Spleen (tissue), 11 donors: ENCODE results near the gene MRC1. TPM values are rescaled to one million over a fixed set of nuclear protein-coding genes. Genes with fewer than 3 reads are reported as not detected.

Source experiments
- DNase-seq: peaks from one replicate; pipeline ENCODE4 v3.0.0-alpha.2; 2020
- H3K27ac ChIP-seq, 8 donors: fragments of 200-600 bp; sonication (generic) in 7 of 8; 1 replicate in 4 of 8; 2 replicates in 4 of 8; pipeline versions ENCODE4 v1.5.0 to v1.8.0; 2016 to 2021; ENCODE audit warnings: inconsistent platforms in 4 of 8, mild to moderate bottlenecking in 4 of 8, moderate library complexity in 1 of 8
- H3K27me3 ChIP-seq, 7 donors: fragments of 200-600 bp; sonication (generic) in 6 of 7; replicated peaks in 1 of 7; 1 replicate in 4 of 7; 2 replicates in 3 of 7; pipeline versions ENCODE4 v1.5.0 to v1.8.0; 2016 to 2021; ENCODE audit warnings: inconsistent platforms in 3 of 7, mild to moderate bottlenecking in 1 of 7
- H3K36me3 ChIP-seq, 6 donors: fragments of 200-600 bp; sonication (generic) in 5 of 6; 1 replicate in 4 of 6; 2 replicates in 2 of 6; pipeline versions ENCODE4 v1.5.0 to v1.8.0; 2016 to 2021; ENCODE audit warnings: inconsistent platforms in 2 of 6
- H3K4me1 ChIP-seq, 6 donors: fragments of 200-600 bp; sonication (generic) in 5 of 6; 1 replicate in 3 of 6; 2 replicates in 3 of 6; pipeline versions ENCODE4 v1.5.0 to v1.8.0; 2016 to 2021; ENCODE audit warnings: inconsistent platforms in 3 of 6
- H3K4me3 ChIP-seq, 8 donors: fragments of 200-600 bp; sonication (generic) in 7 of 8; 1 replicate in 4 of 8; 2 replicates in 4 of 8; pipeline versions ENCODE4 v1.5.0 to v1.8.0; 2016 to 2021; ENCODE audit warnings: inconsistent platforms in 4 of 8, mild to moderate bottlenecking in 4 of 8, moderate library complexity in 2 of 8
- H3K9me3 ChIP-seq, 8 donors: fragments of 200-600 bp; sonication (generic) in 7 of 8; 1 replicate in 4 of 8; 2 replicates in 4 of 8; pipeline versions ENCODE4 v1.5.0 to v1.8.0; 2016 to 2021; ENCODE audit warnings: inconsistent platforms in 4 of 8
- CTCF ChIP-seq, 11 experiments: fragments of 200-600 bp in 7 of 11; fragments of 450-650 bp in 4 of 11; sonication (generic) in 4 of 11; IDR thresholded peaks in 8 of 11; conservative IDR thresholded peaks in 3 of 11; 1 replicate in 7 of 11; 2 replicates in 4 of 11; pipeline versions ENCODE4 v1.4.0 to v1.8.0; 2016 to 2021; ENCODE audit warnings: antibody characterized with exemption in 11 of 11, inconsistent platforms in 4 of 11, mild to moderate bottlenecking in 1 of 11
- POLR2A ChIP-seq, 3 donors: fragments of 450-650 bp; IDR thresholded peaks; one replicate each; pipeline ENCODE4 v1.5.1; 2017; ENCODE audit warnings: antibody characterized with exemption in 3 of 3, mild to moderate bottlenecking in 1 of 3
- POLR2AphosphoS5 ChIP-seq, 3 donors: sonication (generic); formaldehyde crosslinking; IDR thresholded peaks; one replicate each; pipeline ENCODE4 v1.5.1; 2017; ENCODE audit warnings: antibody characterized with exemption in 3 of 3
- WGBS, 5 donors: extraction: QIAGEN DNeasy Blood & Tissue Kit in 3 of 5; methylation state at CpG; one replicate each; pipeline versions ENCODE4 v1.1.5 to v1.1.7; 2013 to 2018; 5-methylcytosine and 5-hydroxymethylcytosine counted together
- intact Hi-C: fragments of 100-400 bp; cut with DNase I; formaldehyde crosslinking; loops from one replicate; pipeline ENCODE4 v1.15.0; 2023; ENCODE audit warnings: low total_unique reads
- polyA plus RNA-seq, 3 donors: library from polyadenylated mRNA; stranded (reverse); fragments of 200-250 nt; gene quantifications; one replicate each; pipeline ENCODE4 v1.2.1, GENCODE V29; 2013
- total RNA-seq, 7 donors: library from RNA; depleted of rRNA in 3 of 7; stranded (reverse); fragments of >200 nt in 3 of 7; fragmentation: NEBNext Ultra II Directional in 4 of 7; extraction: Animal tissue kit (Norgen Biotek cat#: 25700) in 4 of 7; gene quantifications; one replicate each; pipeline versions ENCODE4 v1.1.0 to v1.2.1, GENCODE V29; 2016 to 2021
- donor health status: healthy with polysubstance abuse.
- donor health status: DM: no; HTN: no; CAD: no; lungs with moderate emphysema.
- donor health status: DM: no; HTN: no; CAD: no.
- donor health status: Bipolar disorder and iron deficiency.
- donor health status: healthy.
- donor health status: DM: no; HTN: no; CAD: no.
- donor health status: DM: yes; HTN: yes; CAD: no.

The MRC1 gene
- total and polyA plus RNA-seq, 10 donors, result 9.9 to 370 (median 129) TPM

GRCh38 chr10:17779784-17780183, 29.4 kb upstream of the MRC1 start:
- peaks cover 0 to 31% (median 17%) of the 10 kb centered on the region in 6 donors for H3K4me1 ChIP-seq
- H3K4me3 ChIP-seq, result no peak overlapping the region
- no peaks in the 10 kb centered on the region for H3K36me3 ChIP-seq
- WGBS, 5 donors, result 12 to 22% (median 15%) methylated on average over 4 of the region's 4 CpGs
- H3K27ac ChIP-seq, result no peak overlapping the region
- no peaks in the 10 kb centered on the region for H3K27me3 ChIP-seq
- DNase-seq, result no peak
- intact Hi-C loops, result no loop called here
- H3K9me3 ChIP-seq, result no peaks in the 10 kb centered on the region
- TF ChIP-seq CTCF (IDR thresholded peaks at IDR 0.05 in 8 of 11, conservative IDR thresholded peaks at IDR 0.05 in 3 of 11) (no peak), POLR2AphosphoS5 (IDR thresholded peaks at IDR 0.05) (no peak), POLR2A (IDR thresholded peaks at IDR 0.05) (no peak)

DNA sequence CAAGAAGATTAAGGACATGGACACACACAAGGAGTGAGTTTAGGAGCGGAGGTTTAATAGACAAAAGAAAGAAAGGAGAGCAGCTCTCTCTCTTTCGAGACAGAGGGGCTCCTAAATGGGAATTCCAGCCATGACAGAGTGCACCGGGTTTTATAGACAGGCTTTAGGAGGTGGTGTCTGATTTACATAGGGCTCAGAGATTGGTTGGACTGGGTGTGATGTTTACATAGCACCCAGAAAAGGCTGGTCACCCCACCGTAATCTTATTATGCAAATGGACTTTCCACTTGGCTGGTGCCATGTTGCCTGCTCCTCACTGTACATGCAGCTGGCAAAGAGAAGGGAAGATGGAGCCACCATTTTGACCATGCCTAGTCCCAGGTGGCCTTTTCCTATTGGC, 28.4 kb upstream of the MRC1 start:
- WGBS, 5 donors, result 85 to 94% (median 89%) methylated on average over 4 of the region's 4 CpGs
- no peak for DNase-seq
- H3K27ac ChIP-seq, result no peak overlapping the region
- no peaks in the 10 kb centered on the region for H3K36me3 ChIP-seq
- intact Hi-C loops, result no loop called here
- H3K4me1 ChIP-seq, result peaks cover 0 to 39% (median 22%) of the 10 kb centered on the region in 6 donors
- H3K9me3 ChIP-seq, result no peaks in the 10 kb centered on the region
- no peak overlapping the region for H3K4me3 ChIP-seq
- no peaks in the 10 kb centered on the region for H3K27me3 ChIP-seq
- TF ChIP-seq CTCF (IDR thresholded peaks at IDR 0.05 in 8 of 11, conservative IDR thresholded peaks at IDR 0.05 in 3 of 11), result no peak
- no peak for TF ChIP-seq POLR2AphosphoS5 (IDR thresholded peaks at IDR 0.05)
- no peak for TF ChIP-seq POLR2A (IDR thresholded peaks at IDR 0.05)

GRCh38 chr10:17781856-17782255, 27.3 kb upstream of the MRC1 start:
- H3K4me1 ChIP-seq, result peaks cover 0 to 47% (median 24%) of the 10 kb centered on the region in 6 donors
- no peaks in the 10 kb centered on the region for H3K36me3 ChIP-seq
- no peaks in the 10 kb centered on the region for H3K9me3 ChIP-seq
- H3K27me3 ChIP-seq, result no peaks in the 10 kb centered on the region
- no peak for DNase-seq
- TF ChIP-seq POLR2AphosphoS5 (IDR thresholded peaks at IDR 0.05), result no peak
- TF ChIP-seq POLR2A (IDR thresholded peaks at IDR 0.05), result no peak
- 86 to 93% (median 91%) methylated on average over 2 of the region's 2 CpGs for WGBS, 5 donors
- H3K4me3 ChIP-seq, result no peak overlapping the region
- intact Hi-C loops, result no loop called here
- no peak overlapping the region for H3K27ac ChIP-seq

- H3K4me1 ChIP-seq, result peaks cover 0 to 47% (median 24%) of the 10 kb centered on the region in 6 donors
- no peak for TF ChIP-seq POLR2A (IDR thresholded peaks at IDR 0.05)
- TF ChIP-seq POLR2AphosphoS5 (IDR thresholded peaks at IDR 0.05), result peak in 1 of 3 donors; percentile 47
- H3K27me3 ChIP-seq, result no peaks in the 10 kb centered on the region
- intact Hi-C loops, result no loop called here
- 64 to 75% (median 66%) methylated on average over 12 to 16 of the region's 16 CpGs for WGBS, 5 donors
- no peak overlapping the region for H3K4me3 ChIP-seq
- no peaks in the 10 kb centered on the region for H3K9me3 ChIP-seq
- no peaks in the 10 kb centered on the region for H3K36me3 ChIP-seq
- peak overlapping the region in 5 of 8 donors; percentile 35 to 67 (median 45) for H3K27ac ChIP-seq
- DNase-seq, result no peak
Measured at GRCh38 chr10:17782921-17783665, 26.1 kb upstream of the MRC1 start.

GRCh38 chr10:17783751-17784150, 25.4 kb upstream of the MRC1 start:
- Histone ChIP-seq H3K27ac (peak overlapping the region in 3 of 8 donors; percentile 35 to 67 (median 45)), H3K9me3 (no peaks in the 10 kb centered on the region), H3K36me3 (no peaks in the 10 kb centered on the region), H3K27me3 (no peaks in the 10 kb centered on the region), H3K4me1 (peaks cover 0 to 47% (median 24%) of the 10 kb centered on the region in 6 donors), H3K4me3 (no peak overlapping the region)
- DNase-seq, result no peak
- intact Hi-C loops, result no loop called here
- TF ChIP-seq POLR2A (IDR thresholded peaks at IDR 0.05), result no peak
- no peak for TF ChIP-seq CTCF (IDR thresholded peaks at IDR 0.05 in 8 of 11, conservative IDR thresholded peaks at IDR 0.05 in 3 of 11)
- TF ChIP-seq POLR2AphosphoS5 (IDR thresholded peaks at IDR 0.05), result no peak
- WGBS, 5 donors, result 18 to 30% (median 22%) methylated on average over 1 of the region's 1 CpG
